CD14-positive monocyte (primary cell): Measurements from ENCODE around the gene SPPL2C. TPM values are rescaled to one million over a fixed set of nuclear protein-coding genes. Genes with fewer than 3 reads are reported as not detected.

Experiments
- DNase-seq, 3 donors: peaks; one replicate each; pipeline ENCODE4 v3.0.0-alpha.2; 2011 to 2022
- H2AFZ ChIP-seq: 2 replicates; pipeline ENCODE4 v1.6.0; 2012; ENCODE audit warnings: mild to moderate bottlenecking, low read depth, low read length, inconsistent platforms; ENCODE audit not compliant: insufficient read depth, poor library complexity, severe bottlenecking
- H3K27ac ChIP-seq, 2 donors: 1 replicate in 1 of 2; 2 replicates in 1 of 2; pipeline ENCODE4 v1.5.1; 2012 to 2013; ENCODE audit warnings: low read length in 2 of 2, control low read depth in 1 of 2, inconsistent platforms in 1 of 2, low read depth in 1 of 2, mild to moderate bottlenecking in 1 of 2
- H3K27me3 ChIP-seq, 2 donors: one replicate each; pipeline versions ENCODE4 v1.6.0 to v1.6.1; 2011 to 2013; ENCODE audit warnings: low read length in 2 of 2; ENCODE audit not compliant: control insufficient read depth in 2 of 2, insufficient read depth in 2 of 2
- H3K36me3 ChIP-seq, 2 donors: replicated peaks in 1 of 2; 1 replicate in 1 of 2; 2 replicates in 1 of 2; pipeline versions ENCODE4 v1.5.1 to v1.6.1; 2012 to 2013; ENCODE audit warnings: low read length in 2 of 2, control low read depth in 1 of 2, inconsistent platforms in 1 of 2, mild to moderate bottlenecking in 1 of 2; ENCODE audit not compliant: insufficient read depth in 2 of 2, control insufficient read depth in 1 of 2
- H3K4me1 ChIP-seq, 2 donors: 1 replicate in 1 of 2; 2 replicates in 1 of 2; pipeline versions ENCODE4 v1.5.1 to v1.6.1; 2012 to 2013; ENCODE audit warnings: low read length in 2 of 2, control low read depth in 1 of 2, inconsistent platforms in 1 of 2, mild to moderate bottlenecking in 1 of 2, moderate library complexity in 1 of 2; ENCODE audit not compliant: insufficient read depth in 2 of 2, control insufficient read depth in 1 of 2
- H3K4me2 ChIP-seq: replicated peaks from 2 replicates; pipeline ENCODE3; 2012; ENCODE audit warnings: low read length, moderate library complexity, mild to moderate bottlenecking; ENCODE audit not compliant: poor library complexity, severe bottlenecking; ENCODE audit errors: extremely low read depth
- H3K4me3 ChIP-seq, 3 experiments: fragments of 200-600 bp in 1 of 3; sonication (generic) in 1 of 3; replicated peaks in 1 of 3; 1 replicate in 2 of 3; 2 replicates in 1 of 3; pipeline ENCODE4 v1.5.1; 2011 to 2013; ENCODE audit warnings: low read length in 3 of 3, mild to moderate bottlenecking in 3 of 3, control low read depth in 2 of 3, low read depth in 2 of 3, inconsistent platforms in 1 of 3, moderate library complexity in 1 of 3
- H3K79me2 ChIP-seq: 2 replicates; pipeline ENCODE4 v1.6.0; 2012; ENCODE audit warnings: mild to moderate bottlenecking, control low read depth, inconsistent platforms, low read length, moderate library complexity; ENCODE audit not compliant: insufficient read depth
- H3K9ac ChIP-seq: 2 replicates; pipeline ENCODE4 v1.6.0; 2017; ENCODE audit warnings: low read length, mild to moderate bottlenecking; ENCODE audit not compliant: insufficient read depth, poor library complexity, severe bottlenecking
- H3K9me3 ChIP-seq, 2 donors: replicated peaks in 1 of 2; 1 replicate in 1 of 2; 2 replicates in 1 of 2; pipeline versions ENCODE4 v1.5.1 to v1.6.1; 2012 to 2013; ENCODE audit warnings: low read length in 2 of 2, control low read depth in 1 of 2; ENCODE audit not compliant: control insufficient read depth in 1 of 2, insufficient read depth in 1 of 2
- H4K20me1 ChIP-seq: 2 replicates; pipeline ENCODE4 v1.6.0; 2012; ENCODE audit warnings: mild to moderate bottlenecking, low read length, control low read depth, moderate library complexity; ENCODE audit not compliant: insufficient read depth
- H3K27ac Mint-ChIP-seq, 7 donors: one replicate each; pipeline ENCODE4 v1.8.0; 2020; ENCODE audit warnings: mild to moderate bottlenecking in 7 of 7, mixed read lengths in 7 of 7, moderate library complexity in 6 of 7, inconsistent platforms in 2 of 7
- H3K27me3 Mint-ChIP-seq, 3 donors: one replicate each; pipeline ENCODE4 v1.8.0; 2021 to 2022; ENCODE audit warnings: low read depth in 3 of 3, mild to moderate bottlenecking in 3 of 3, mixed read lengths in 3 of 3, moderate library complexity in 3 of 3, inconsistent platforms in 1 of 3
- H3K36me3 Mint-ChIP-seq, 2 donors: one replicate each; pipeline ENCODE4 v1.8.0; 2020; ENCODE audit warnings: mixed read lengths in 2 of 2, inconsistent platforms in 1 of 2, mild to moderate bottlenecking in 1 of 2
- H3K4me1 Mint-ChIP-seq: one replicate; pipeline ENCODE4 v1.8.0; 2020; ENCODE audit warnings: mild to moderate bottlenecking, mixed read lengths
- H3K4me3 Mint-ChIP-seq, 2 donors: one replicate each; pipeline ENCODE4 v1.8.0; 2020; ENCODE audit warnings: mild to moderate bottlenecking in 2 of 2, mixed read lengths in 2 of 2, moderate library complexity in 1 of 2
- H3K9me3 Mint-ChIP-seq, 7 donors: one replicate each; pipeline ENCODE4 v1.8.0; 2020 to 2022; ENCODE audit warnings: mixed read lengths in 7 of 7, mild to moderate bottlenecking in 6 of 7, moderate library complexity in 6 of 7, inconsistent platforms in 2 of 7
- CTCF ChIP-seq: fragments of 200-600 bp; IDR thresholded peaks from one replicate; pipeline ENCODE4 v1.8.0; 2022; ENCODE audit warnings: antibody characterized with exemption, mild to moderate bottlenecking
- WGBS: methylation state at CpG from one replicate; pipeline ENCODE4 v1.1.5; 2013; ENCODE audit warnings: missing lambda C conversion rate; ENCODE audit not compliant: insufficient coverage; 5-methylcytosine and 5-hydroxymethylcytosine counted together
- intact Hi-C, 2 donors: fragments of 100-400 bp; cut with micrococcal nuclease; formaldehyde crosslinking; loops; one replicate each; pipeline versions ENCODE4 v1.15.0 to v1.15.1; 2023
- polyA plus RNA-seq, 3 donors: library from polyadenylated mRNA; depleted of rRNA in 1 of 3; unstranded in 2 of 3; stranded (reverse) in 1 of 3; fragments of 300-500 nt in 2 of 3; fragments of >200 nt in 1 of 3; fragmentation: Illumina TruSeq in 2 of 3; gene quantifications; 1 replicate in 2 of 3; 2 replicates in 1 of 3; pipeline ENCODE4 v1.2.3, GENCODE V29; 2012 to 2021

Gene SPPL2C
- polyA plus RNA-seq, 3 donors, result not detected

DNA sequence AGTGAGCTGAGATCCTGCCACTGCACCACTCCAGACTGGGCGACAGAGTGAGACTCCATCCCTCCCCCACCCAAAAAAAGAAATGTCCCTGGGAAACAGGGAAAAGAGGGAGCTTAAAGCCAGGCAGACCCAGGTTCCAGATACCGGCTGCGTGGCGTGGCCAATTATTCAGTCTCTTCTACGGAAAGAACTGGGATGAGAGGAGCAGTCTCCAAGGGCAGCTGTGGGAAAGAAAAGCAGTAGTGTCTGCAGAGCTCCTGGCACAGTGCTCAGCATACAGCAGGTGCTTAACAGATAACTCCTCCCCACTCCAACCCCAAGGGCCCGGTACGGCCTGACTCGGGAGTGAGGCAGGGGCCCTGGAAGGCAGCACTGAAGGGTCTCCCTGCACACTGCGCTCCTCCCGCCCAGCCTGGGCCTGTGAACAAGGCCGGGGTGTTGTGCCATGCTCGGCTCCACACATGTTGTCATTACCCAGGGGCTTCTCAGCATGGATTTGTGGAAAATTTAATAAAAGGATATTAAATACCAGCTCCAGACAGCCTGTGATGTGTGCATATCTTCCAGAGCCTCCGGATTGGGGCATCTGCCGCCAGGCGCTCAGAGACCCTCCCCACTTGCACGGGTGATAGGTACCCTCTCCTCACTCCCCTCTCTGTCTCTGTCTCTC, 17.6 kb upstream of the SPPL2C start:
- 91% methylated on average over 14 of the region's 16 CpGs for WGBS
- H3K36me3 ChIP-seq, result no peaks in the 10 kb centered on the region
- H3K9me3 ChIP-seq, result no peaks in the 10 kb centered on the region
- H2AFZ ChIP-seq, result no peak overlapping the region
- Mint-ChIP-seq H3K27ac (no peak overlapping the region), H3K4me1 (no peaks in the 10 kb centered on the region), H3K27me3 (peaks cover 5 to 15% (median 11%) of the 10 kb centered on the region in 3 donors), H3K36me3 (no peaks in the 10 kb centered on the region), H3K9me3 (peaks cover 0 to 2% (median 0%) of the 10 kb centered on the region in 7 donors), H3K4me3 (no peak overlapping the region)
- H3K4me2 ChIP-seq, result no peak overlapping the region
- no peaks in the 10 kb centered on the region for H3K4me1 ChIP-seq
- TF ChIP-seq CTCF, result no peak
- no peaks in the 10 kb centered on the region for H3K79me2 ChIP-seq
- no peak overlapping the region for H3K4me3 ChIP-seq
- H3K9ac ChIP-seq, result no peak overlapping the region
- peaks cover 0 to 3% of the 10 kb centered on the region in 2 donors for H3K27me3 ChIP-seq
- no peak overlapping the region for H3K27ac ChIP-seq
- no peaks in the 10 kb centered on the region for H4K20me1 ChIP-seq
- DNase-seq, result no peak
- intact Hi-C loops, result no loop called here

DNA sequence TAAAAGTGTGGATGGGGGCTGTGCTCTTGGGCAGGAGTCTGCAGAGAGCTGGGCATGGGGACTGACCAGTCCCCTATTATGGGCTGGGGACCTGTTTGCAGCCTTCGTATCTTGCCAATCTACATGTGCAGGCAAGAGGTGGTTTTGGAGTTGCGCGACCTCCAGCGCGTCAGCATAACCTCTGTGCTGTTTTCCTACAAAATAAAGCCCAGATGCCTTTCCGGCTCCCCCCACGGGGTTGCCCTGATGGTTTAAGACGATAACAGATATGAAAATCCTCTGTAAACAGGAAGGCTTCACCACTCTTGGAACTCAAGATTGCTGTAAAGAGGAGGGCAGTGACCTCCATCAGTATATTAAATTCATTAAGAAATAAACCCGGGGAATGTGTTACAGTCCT, 16.5 kb upstream of the SPPL2C start:
- DNase-seq, result no peak
- Histone ChIP-seq H3K4me1 (no peaks in the 10 kb centered on the region), H2AFZ (no peak overlapping the region), H3K27me3 (peaks cover 0 to 3% of the 10 kb centered on the region in 2 donors), H3K36me3 (no peaks in the 10 kb centered on the region), H3K9me3 (no peaks in the 10 kb centered on the region), H3K9ac (no peak overlapping the region), H3K4me3 (no peak overlapping the region), H3K79me2 (no peaks in the 10 kb centered on the region), H4K20me1 (no peaks in the 10 kb centered on the region), H3K4me2 (no peak overlapping the region), H3K27ac (no peak overlapping the region)
- no peak for TF ChIP-seq CTCF
- WGBS, result 83% methylated on average over 2 of the region's 9 CpGs
- Mint-ChIP-seq H3K9me3 (peaks cover 0 to 2% (median 0%) of the 10 kb centered on the region in 7 donors), H3K27me3 (peaks cover 5 to 10% (median 5%) of the 10 kb centered on the region in 3 donors), H3K4me3 (no peak overlapping the region), H3K4me1 (no peaks in the 10 kb centered on the region), H3K36me3 (no peaks in the 10 kb centered on the region), H3K27ac (no peak overlapping the region)
- intact Hi-C loops, result no loop called here
